Measurements from ENCODE around the gene CALM1.

DNA sequence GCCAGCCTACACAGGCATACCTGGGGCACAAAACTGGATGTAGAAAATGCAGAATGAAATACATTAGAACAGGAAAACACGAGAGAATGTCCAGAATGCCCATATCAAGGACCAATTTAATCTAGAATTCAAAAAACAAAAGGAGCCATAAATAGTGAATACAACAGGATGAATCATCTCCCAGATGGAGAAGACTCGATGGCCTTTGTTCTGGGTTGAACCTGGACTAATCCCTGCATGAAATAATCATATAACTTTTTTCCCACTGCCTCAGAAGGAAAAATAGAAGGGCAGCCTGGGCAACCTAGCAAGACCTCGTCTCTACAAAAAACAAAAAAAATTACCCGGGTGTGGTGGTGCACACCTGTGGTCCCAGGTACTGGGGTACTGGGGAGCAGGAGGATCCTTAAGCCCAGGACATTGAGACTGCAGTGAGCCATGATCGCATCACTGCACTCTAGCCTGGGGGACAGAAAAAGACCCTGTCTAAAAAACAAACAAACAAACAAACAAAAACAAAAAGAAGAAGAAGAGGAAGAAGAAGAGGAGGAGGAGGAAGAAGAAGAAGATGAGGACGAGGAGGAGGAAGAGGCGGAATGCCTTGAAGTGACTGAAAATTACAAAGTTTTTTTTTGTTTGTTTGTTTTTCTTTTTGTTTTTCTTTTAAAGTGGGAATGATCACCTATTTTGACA is 34.8 kb upstream of the CALM1 start:
- TF ChIP-seq CREB1 (IDR thresholded peaks at IDR 0.05; ENCODE audit: low read depth): no peak
- TF ChIP-seq, protein P1, sequence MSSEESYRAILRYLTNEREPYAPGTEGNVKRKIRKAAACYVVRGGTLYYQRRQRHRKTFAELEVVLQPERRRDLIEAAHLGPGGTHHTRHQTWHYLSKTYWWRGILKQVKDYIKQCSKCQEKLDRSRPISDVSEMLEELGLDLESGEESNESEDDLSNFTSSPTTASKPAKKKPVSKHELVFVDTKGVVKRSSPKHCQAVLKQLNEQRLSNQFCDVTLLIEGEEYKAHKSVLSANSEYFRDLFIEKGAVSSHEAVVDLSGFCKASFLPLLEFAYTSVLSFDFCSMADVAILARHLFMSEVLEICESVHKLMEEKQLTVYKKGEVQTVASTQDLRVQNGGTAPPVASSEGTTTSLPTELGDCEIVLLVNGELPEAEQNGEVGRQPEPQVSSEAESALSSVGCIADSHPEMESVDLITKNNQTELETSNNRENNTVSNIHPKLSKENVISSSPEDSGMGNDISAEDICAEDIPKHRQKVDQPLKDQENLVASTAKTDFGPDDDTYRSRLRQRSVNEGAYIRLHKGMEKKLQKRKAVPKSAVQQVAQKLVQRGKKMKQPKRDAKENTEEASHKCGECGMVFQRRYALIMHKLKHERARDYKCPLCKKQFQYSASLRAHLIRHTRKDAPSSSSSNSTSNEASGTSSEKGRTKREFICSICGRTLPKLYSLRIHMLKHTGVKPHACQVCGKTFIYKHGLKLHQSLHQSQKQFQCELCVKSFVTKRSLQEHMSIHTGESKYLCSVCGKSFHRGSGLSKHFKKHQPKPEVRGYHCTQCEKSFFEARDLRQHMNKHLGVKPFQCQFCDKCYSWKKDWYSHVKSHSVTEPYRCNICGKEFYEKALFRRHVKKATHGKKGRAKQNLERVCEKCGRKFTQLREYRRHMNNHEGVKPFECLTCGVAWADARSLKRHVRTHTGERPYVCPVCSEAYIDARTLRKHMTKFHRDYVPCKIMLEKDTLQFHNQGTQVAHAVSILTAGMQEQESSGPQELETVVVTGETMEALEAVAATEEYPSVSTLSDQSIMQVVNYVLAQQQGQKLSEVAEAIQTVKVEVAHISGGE (CRISPR knock-in tag; IDR thresholded peaks at IDR 0.05): no peak
- TF ChIP-seq, protein P2, sequence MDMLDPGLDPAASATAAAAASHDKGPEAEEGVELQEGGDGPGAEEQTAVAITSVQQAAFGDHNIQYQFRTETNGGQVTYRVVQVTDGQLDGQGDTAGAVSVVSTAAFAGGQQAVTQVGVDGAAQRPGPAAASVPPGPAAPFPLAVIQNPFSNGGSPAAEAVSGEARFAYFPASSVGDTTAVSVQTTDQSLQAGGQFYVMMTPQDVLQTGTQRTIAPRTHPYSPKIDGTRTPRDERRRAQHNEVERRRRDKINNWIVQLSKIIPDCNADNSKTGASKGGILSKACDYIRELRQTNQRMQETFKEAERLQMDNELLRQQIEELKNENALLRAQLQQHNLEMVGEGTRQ (IDR thresholded peaks at IDR 0.05; ENCODE audit: borderline replicate concordance, low read depth, low read length): no peak
- TF ChIP-seq POLR2A (IDR thresholded peaks at IDR 0.05; ENCODE audit: low read depth, low read length): no peak
- no peak for TF ChIP-seq MXI1 (IDR thresholded peaks at IDR 0.05; ENCODE audit: low read depth, low read length)
- TF ChIP-seq EGR1 (IDR thresholded peaks at IDR 0.05; ENCODE audit: borderline replicate concordance in 1 of 2, low read depth in 2 of 2, low read length in 2 of 2): no peak
- no peak for TF ChIP-seq CREM (IDR thresholded peaks at IDR 0.05; ENCODE audit: low read depth)
- TF ChIP-seq SRF (IDR thresholded peaks at IDR 0.05; ENCODE audit: low read depth in 2 of 2, low read length in 2 of 2): no peak
- TF ChIP-seq MAX (IDR thresholded peaks at IDR 0.05; ENCODE audit: low read depth, low read length): no peak
- TF ChIP-seq CTCF (IDR thresholded peaks at IDR 0.05 in 2 of 3, conservative IDR thresholded peaks at IDR 0.05 in 1 of 3; ENCODE audit: control insufficient read depth in 2 of 3, extremely low read depth in 1 of 3, insufficient read depth in 1 of 3, low read depth in 3 of 3, low read length in 3 of 3): no peak
- TF ChIP-seq SIN3A (IDR thresholded peaks at IDR 0.05; ENCODE audit: low read depth, low read length): no peak
- TF ChIP-seq CBX3 (IDR thresholded peaks at IDR 0.05; ENCODE audit: borderline replicate concordance, low read depth): no peak
- TF ChIP-seq E2F4 (IDR thresholded peaks at IDR 0.05; ENCODE audit: low read depth, low read length): no peak
- no peak for TF ChIP-seq MTA2 (IDR thresholded peaks at IDR 0.05; ENCODE audit: low read depth)

Measured in GM12878 (cell line).